ENCODE measurements around the gene COL1A2. TPM values are rescaled to one million over a fixed set of nuclear protein-coding genes. Genes with fewer than 3 reads are reported as not detected.

Gene COL1A2
- total and polyA plus RNA-seq, 2 of the 13 experiments (the other 11 are each of a cell fraction or from before 2014, with no cell fraction given) = not detected

GRCh38 chr7:94445696-94446194 is 51.0 kb downstream of the COL1A2 start (continued):
- TF ChIP-seq, protein P1, sequence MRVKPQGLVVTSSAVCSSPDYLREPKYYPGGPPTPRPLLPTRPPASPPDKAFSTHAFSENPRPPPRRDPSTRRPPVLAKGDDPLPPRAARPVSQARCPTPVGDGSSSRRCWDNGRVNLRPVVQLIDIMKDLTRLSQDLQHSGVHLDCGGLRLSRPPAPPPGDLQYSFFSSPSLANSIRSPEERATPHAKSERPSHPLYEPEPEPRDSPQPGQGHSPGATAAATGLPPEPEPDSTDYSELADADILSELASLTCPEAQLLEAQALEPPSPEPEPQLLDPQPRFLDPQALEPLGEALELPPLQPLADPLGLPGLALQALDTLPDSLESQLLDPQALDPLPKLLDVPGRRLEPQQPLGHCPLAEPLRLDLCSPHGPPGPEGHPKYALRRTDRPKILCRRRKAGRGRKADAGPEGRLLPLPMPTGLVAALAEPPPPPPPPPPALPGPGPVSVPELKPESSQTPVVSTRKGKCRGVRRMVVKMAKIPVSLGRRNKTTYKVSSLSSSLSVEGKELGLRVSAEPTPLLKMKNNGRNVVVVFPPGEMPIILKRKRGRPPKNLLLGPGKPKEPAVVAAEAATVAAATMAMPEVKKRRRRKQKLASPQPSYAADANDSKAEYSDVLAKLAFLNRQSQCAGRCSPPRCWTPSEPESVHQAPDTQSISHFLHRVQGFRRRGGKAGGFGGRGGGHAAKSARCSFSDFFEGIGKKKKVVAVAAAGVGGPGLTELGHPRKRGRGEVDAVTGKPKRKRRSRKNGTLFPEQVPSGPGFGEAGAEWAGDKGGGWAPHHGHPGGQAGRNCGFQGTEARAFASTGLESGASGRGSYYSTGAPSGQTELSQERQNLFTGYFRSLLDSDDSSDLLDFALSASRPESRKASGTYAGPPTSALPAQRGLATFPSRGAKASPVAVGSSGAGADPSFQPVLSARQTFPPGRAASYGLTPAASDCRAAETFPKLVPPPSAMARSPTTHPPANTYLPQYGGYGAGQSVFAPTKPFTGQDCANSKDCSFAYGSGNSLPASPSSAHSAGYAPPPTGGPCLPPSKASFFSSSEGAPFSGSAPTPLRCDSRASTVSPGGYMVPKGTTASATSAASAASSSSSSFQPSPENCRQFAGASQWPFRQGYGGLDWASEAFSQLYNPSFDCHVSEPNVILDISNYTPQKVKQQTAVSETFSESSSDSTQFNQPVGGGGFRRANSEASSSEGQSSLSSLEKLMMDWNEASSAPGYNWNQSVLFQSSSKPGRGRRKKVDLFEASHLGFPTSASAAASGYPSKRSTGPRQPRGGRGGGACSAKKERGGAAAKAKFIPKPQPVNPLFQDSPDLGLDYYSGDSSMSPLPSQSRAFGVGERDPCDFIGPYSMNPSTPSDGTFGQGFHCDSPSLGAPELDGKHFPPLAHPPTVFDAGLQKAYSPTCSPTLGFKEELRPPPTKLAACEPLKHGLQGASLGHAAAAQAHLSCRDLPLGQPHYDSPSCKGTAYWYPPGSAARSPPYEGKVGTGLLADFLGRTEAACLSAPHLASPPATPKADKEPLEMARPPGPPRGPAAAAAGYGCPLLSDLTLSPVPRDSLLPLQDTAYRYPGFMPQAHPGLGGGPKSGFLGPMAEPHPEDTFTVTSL (CRISPR knock-in tag; IDR thresholded peaks at IDR 0.05; ENCODE audit: borderline replicate concordance) = peak; percentile 77; the same call in 1 of the 2 replicates
- TF ChIP-seq ELF3 (CRISPR knock-in tag; IDR thresholded peaks at IDR 0.05) (0 out of 2 replicates have a peak, but pooled peaks have one; percentile 7), ETS1 (CRISPR knock-in tag; IDR thresholded peaks at IDR 0.05) (no peak), SNAPC2 (CRISPR knock-in tag; IDR thresholded peaks at IDR 0.05) (0 out of 2 replicates have a peak, but pooled peaks have one; percentile 71), POGZ (CRISPR knock-in tag; IDR thresholded peaks at IDR 0.05) (peak; percentile 91), SOX13 (IDR thresholded peaks at IDR 0.05) (no peak), SOX13 (CRISPR knock-in tag; conservative IDR thresholded peaks at IDR 0.05 in 1 of 2, IDR thresholded peaks at IDR 0.05 in 1 of 2) (peak in 1 of 2 experiments; percentile 49; a peak in 1 of 4 replicates), FOXA3 (CRISPR knock-in tag; IDR thresholded peaks at IDR 0.05) (peak; percentile 38; the same call in 1 of the 2 replicates), RXRB (CRISPR knock-in tag; IDR thresholded peaks at IDR 0.05; ENCODE audit: borderline replicate concordance) (peak; percentile 62), KDM6A (CRISPR knock-in tag; IDR thresholded peaks at IDR 0.05; ENCODE audit: low read depth) (peak; percentile 58; the same call in 1 of the 2 replicates), NFIC (IDR thresholded peaks at IDR 0.05; ENCODE audit: low read length) (peak; percentile 62; the same call in 1 of the 2 replicates), TGIF2 (CRISPR knock-in tag; IDR thresholded peaks at IDR 0.05) (no peak), RCOR2 (CRISPR knock-in tag; IDR thresholded peaks at IDR 0.05) (peak; percentile 77; the same call in 1 of the 2 replicates), SAP130 (CRISPR knock-in tag; IDR thresholded peaks at IDR 0.05; ENCODE audit: low read depth) (peak; percentile 44; the same call in 1 of the 2 replicates), PHF21A (CRISPR knock-in tag; IDR thresholded peaks at IDR 0.05) (peak; percentile 30; the same call in 1 of the 2 replicates), TARDBP (CRISPR knock-in tag; IDR thresholded peaks at IDR 0.05) (peak; percentile 53; the same call in 1 of the 2 replicates), GFI1 (CRISPR knock-in tag; IDR thresholded peaks at IDR 0.05; ENCODE audit: borderline replicate concordance) (no peak), SOX5 (CRISPR knock-in tag; IDR thresholded peaks at IDR 0.05; ENCODE audit: borderline replicate concordance) (peak; percentile 51; the same call in 1 of the 2 replicates)
- TF ChIP-seq, protein P2, sequence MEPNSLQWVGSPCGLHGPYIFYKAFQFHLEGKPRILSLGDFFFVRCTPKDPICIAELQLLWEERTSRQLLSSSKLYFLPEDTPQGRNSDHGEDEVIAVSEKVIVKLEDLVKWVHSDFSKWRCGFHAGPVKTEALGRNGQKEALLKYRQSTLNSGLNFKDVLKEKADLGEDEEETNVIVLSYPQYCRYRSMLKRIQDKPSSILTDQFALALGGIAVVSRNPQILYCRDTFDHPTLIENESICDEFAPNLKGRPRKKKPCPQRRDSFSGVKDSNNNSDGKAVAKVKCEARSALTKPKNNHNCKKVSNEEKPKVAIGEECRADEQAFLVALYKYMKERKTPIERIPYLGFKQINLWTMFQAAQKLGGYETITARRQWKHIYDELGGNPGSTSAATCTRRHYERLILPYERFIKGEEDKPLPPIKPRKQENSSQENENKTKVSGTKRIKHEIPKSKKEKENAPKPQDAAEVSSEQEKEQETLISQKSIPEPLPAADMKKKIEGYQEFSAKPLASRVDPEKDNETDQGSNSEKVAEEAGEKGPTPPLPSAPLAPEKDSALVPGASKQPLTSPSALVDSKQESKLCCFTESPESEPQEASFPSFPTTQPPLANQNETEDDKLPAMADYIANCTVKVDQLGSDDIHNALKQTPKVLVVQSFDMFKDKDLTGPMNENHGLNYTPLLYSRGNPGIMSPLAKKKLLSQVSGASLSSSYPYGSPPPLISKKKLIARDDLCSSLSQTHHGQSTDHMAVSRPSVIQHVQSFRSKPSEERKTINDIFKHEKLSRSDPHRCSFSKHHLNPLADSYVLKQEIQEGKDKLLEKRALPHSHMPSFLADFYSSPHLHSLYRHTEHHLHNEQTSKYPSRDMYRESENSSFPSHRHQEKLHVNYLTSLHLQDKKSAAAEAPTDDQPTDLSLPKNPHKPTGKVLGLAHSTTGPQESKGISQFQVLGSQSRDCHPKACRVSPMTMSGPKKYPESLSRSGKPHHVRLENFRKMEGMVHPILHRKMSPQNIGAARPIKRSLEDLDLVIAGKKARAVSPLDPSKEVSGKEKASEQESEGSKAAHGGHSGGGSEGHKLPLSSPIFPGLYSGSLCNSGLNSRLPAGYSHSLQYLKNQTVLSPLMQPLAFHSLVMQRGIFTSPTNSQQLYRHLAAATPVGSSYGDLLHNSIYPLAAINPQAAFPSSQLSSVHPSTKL (CRISPR knock-in tag; IDR thresholded peaks at IDR 0.05) = peak; percentile 75
- TF ChIP-seq, protein P3, sequence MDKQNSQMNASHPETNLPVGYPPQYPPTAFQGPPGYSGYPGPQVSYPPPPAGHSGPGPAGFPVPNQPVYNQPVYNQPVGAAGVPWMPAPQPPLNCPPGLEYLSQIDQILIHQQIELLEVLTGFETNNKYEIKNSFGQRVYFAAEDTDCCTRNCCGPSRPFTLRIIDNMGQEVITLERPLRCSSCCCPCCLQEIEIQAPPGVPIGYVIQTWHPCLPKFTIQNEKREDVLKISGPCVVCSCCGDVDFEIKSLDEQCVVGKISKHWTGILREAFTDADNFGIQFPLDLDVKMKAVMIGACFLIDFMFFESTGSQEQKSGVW (CRISPR knock-in tag; IDR thresholded peaks at IDR 0.05; ENCODE audit: borderline replicate concordance) = no peak
